GM21526 (cell line): ENCODE measurements around the gene PACSIN2.
"Not testable (repeated sequence)": the region's sequence is repeated elsewhere in the genome, so short reads cannot be mapped to it uniquely, and the experiment has no call there.

ENCODE experiments used
- ATAC-seq: cut with Tn5 transposase; IDR thresholded peaks from one replicate; pipeline ENCODE4 v1.9.1; 2021; ENCODE audit warnings: moderate library complexity; ENCODE audit not compliant: unreplicated experiment, low FRiP score

PACSIN2 gene

DNA sequence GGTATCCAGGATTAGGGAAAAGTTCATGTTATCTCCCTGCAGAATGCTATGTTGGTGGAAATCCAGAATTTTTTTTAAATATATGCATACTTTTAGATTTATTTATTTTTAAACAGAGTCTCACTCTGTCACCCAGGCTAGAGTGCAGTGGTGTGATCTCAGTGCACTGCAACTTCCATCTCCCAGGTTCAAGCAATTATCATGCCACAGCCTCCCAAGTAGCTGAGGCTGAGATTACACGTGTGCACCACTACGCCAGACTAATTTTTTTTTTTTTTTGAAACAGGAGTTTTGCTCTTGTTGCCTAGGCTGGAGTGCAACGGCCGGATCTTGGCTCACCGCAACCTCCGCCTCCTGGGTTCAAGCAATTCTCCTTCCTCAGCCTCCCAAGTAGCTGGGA lies 2.6 kb downstream of the PACSIN2 start:
- ATAC-seq, result no peak

DNA sequence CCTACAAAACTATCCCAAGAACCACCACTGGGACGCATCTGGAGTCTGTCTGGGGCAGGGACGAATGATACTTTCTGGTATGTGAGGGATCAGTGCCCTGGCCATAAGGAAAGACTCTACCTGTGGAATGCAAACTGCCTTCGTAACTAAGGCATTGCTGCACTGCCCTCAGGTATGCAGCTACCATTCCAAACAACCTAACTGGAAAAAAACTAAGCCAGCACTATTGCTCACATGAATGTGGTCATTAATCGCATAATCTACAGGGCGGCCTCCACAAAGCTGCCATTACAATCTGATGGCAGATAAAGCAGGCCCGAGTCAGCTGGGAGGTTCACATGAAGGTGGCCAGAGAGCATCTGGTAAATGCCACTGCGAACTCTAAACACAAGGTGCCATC lies 3.9 kb downstream of the PACSIN2 start:
- ATAC-seq, result no peak

DNA sequence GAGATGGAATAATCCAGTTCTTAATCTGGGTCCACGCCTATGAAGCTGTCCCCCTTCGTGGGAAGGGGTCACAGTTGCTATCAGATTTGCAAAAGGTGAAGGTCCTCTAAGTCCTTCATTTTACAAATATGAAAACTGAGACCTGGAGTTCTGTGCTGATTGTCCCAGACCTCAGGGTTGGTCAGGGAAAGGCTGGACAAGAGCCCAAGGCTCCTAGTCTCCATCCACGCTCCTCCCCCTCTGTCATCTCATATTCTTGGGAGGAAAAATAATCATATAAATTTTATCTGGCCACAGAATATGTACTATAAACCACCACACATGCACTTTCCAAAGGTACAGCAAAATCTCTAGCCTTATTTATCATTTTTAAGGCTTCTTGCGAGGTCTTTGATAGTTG lies 5.5 kb downstream of the PACSIN2 start:
- no peak for ATAC-seq

DNA sequence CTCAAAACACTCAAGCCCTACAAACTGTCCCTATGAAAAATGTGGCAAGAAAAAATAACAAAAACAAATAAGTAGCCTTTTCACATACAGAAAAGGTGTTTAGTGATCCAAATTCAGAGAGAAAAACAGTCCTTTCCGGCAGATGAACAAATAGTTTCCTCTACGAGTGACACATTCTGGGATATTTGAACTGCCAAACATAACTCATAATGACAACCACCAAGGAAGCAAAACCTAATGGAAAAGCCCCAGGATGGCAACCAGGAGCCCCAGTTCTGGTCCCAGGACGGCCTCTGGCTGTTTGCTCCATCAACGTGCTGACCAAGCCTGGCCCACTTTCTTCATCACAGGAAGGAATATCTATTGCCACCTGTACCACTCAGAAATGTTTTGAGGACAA lies 6.0 kb downstream of the PACSIN2 start:
- ATAC-seq, result no peak

DNA sequence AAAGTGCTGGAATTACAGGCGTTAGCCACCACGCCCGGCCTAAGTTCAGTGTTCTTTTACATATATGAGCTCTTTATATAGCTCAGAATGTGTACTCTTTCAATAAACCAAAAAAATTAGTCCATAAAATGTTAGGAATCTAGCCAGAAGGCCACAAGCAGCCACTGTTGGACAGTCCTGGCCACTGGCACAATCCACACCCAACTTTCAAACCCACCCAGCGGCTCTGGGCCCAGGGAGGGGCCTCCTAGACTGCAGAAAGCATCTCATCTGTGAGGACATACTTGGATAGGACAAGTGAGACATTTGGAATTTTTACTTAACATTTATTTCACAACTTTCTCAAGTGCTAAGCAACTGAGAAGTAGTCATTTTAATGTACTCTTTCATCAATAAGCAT lies 6.4 kb downstream of the PACSIN2 start:
- no peak for ATAC-seq

DNA sequence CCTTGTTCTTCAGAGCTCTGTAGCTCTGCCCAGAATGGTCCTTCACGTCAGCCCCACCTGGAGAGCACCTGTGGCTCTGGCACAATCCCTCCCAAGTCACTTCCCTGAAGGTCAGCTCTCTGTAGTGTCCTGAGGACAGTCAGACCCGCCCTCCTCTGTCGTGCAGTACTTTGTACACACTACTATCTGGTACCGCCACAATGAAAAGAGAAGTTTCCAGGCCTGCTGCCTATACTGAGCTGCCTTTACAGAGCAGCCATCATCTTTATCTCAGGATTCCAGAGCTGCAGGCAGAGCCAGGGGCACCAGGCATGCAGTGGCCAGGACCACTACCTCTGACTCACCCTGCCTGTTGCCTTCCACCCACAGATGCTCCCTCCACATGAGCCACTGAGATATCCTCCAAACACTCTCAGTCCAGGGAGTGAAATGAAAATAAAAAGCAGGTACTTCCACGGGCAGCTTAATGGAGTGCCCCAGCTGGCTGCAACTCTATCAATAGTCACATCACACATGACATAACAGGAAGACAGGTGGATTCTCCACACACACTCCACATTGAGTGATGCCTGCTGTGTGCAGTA lies 7.3 kb downstream of the PACSIN2 start:
- no peak for ATAC-seq

DNA sequence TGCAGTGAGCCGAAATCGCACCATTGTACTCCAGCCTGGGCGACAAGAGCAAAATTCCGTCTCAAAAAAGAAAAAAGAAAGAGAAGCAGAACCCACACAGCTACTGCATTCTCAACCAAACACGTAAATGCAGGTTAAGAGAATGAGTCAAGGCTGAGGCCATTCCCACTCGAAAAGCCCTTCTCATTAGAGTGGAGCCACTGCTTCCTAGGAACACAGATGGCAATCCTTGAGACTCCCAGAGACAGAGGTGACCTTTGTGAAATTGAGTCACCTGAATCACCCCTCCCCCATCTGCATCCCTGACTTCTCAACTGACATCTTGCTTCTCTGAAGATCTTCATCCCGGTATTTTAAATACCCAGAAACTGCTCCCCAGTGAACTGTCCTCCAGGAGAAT lies 8.2 kb downstream of the PACSIN2 start:
- ATAC-seq, result no peak

DNA sequence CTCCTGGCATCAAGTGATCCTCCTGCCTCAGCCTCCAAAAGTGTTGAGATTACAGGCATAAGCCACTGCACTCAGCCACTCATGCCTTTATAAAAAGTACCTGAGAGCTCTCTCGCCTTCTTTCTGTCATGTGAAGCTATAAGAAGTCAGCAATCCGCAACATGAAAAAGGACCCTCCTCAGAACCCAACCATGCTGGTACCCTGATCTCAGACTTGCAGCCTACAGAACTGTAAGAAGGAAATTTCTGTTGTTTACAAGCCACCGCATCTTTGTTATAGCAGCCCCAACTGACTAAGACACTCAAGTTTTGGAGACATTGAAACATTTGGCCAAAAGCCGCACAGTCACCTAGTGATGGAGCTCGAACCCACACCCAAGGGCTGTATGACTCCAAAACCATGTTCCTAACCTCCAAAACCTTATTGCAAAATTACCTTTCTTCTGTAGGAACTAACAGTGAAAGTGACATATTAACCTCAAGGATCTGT lies 8.9 kb downstream of the PACSIN2 start:
- ATAC-seq, result no peak

DNA sequence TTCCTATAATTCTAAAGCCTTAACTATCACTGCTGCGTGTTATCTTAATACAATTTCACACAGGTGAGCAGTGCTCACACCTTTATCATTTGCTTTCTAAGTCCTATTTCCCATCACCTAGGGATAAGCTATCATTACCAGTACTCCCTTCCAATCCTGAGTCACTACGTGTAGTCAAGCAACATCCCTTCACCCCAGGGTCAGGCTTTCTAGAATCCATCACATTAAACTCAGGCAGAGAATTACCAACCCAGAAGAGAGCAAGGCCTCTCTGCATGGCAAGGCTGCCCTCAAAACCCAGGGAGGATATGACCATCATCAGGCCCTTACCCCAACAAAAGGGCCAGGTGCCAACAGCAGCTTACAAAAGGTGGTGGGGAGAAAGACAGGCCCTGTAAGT lies 9.8 kb downstream of the PACSIN2 start:
- no peak for ATAC-seq

DNA sequence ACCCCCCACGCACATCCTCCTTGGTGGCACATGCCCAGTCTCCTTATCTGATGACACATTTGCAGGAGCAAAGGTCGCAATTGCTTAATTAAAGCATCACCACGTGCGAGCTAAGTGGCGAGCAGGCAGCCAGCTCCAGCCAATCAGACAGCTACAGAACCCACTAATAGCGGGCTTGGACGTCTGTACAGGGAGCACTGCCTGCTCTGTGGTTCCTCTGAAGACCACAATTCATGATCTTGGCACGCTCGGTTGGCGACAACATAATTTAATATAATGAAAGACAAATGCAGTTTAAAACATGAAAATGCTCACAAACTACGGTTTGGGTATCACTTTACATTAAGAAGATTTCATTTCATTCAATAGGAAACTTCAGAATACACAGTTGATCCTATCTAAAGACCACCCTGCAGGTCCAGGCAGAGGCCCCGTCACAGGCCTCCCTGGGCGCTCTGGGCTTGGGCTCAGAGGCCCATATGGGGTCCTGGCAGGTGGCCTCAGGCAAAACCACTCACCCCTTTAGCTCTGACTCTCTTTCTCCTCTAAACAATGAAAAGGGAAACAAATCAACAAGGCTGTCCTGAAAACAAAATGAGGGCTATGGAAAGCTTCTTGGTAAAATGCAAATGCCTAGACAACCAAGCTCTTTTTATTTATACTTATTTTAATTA lies 10.4 kb downstream of the PACSIN2 start:
- ATAC-seq, result no peak

DNA sequence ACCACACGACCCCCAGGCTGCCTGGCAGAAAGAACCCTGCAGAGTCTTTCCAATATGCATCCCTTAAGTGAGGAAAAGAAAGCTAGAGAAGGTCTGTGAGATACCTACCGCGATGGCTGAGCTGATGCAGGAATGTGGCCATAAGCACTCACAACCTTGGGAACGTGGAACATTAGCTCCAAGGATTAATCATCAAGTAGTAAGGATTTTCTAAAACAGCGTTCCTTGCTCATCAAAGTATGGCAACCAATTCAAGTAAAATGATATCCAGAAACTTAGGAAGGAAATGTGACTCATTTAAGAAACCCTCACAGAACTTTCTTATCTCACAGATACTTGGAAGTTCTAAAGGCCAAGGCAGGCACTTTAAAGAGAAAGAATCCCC lies 12.8 kb downstream of the PACSIN2 start:
- no peak for ATAC-seq

DNA sequence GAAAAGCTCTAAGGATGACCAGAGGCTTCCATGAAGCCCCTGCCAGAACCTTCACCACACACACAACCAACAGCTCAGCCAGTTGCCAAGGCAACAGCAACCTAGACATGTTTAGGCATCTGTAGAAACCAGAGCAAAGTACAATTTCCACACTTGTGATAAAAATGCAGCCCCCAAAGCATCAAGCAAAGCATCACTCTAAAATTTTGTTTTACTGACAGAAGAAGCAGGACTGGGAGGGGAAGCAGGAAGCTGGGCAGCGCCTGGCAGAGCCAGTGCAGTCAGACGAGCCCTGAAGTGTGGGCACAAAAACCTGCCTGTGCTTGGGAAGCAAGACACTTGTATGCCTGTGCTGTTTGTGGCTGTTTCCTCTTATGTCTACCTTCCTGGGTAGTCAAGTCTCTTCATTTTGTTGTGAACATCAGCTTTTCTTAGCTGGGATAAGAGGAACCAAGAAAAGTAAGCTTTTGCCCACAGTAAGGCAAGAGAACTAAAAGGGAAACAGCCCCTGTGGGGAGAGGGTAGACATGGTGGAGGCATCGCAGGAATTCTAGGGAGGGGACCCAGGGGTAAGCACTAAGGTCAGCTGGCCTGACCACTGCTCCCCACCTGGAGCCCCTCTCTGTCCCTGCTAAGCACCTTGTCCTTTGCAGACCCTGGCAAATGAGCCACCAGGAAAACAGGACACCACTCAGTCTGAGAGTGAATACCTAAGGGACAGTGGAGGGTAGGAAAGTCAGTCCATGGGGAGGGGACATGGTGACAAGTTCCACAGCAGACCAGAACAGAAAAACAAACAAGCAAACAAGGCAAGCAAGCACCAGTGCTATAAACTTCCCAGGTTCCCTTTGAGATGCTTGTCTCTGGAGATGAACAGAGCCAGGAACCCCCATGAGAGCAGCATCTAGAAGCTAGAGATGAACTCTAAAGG lies 13.4 kb downstream of the PACSIN2 start:
- ATAC-seq, result no peak

DNA sequence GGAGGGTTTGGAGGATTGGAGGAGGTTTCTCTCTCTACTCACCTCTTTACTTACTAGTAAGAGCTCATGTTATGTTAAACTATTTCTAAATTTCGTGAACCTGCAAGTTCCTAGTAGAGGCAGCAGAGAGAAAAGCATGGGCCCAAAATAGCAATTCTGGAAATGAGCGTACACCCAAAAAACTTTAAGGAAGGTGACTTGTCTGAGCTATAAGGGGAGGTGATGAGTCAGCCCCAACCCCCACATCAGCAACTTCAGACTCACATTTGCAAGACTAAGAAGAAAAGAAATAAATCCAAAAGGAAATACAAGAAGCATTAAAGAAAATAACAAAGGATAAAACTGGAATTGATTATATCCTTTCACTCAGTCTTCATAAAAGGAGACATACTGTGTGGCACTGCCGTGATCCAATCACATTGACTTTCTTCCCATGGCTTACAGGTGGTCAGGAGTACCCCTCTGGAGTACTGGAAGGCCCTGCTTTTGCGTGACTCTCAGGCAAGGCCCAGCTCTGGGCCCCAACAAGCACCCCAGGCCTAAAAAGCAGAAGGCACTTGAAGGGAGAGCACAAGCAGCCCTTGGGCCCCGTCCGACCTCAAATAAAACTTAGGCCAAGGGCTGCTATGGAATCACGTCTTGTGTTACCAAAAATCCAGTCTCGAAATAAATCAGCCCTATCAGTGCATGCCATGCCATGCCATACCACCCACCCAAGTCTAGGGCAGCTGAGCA lies 14.3 kb downstream of the PACSIN2 start:
- ATAC-seq, result no peak

DNA sequence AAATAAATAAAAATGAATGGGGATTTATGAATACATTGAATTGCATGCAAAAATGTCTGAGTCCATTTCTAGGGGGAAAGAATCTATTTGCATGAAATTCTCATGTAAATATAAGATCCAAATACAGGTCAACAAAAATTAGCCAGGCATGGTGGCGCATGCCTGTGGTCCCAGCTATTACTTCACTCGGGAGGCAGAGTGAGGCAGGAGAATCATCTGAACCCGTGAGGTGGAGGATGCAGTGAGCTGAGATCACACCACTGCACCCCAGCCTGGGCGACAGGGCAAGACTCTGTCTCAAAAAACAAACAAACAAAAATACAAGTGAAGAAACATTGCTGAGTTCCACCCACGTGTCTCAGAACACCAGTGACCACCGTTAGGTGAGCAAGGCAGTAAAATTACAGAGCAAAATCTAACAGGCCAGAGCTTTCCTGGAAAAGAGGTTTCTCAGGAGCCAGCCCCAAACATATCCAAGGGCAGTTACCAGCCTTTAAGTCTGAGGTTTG lies 17.3 kb downstream of the PACSIN2 start:
- ATAC-seq, result no peak

DNA sequence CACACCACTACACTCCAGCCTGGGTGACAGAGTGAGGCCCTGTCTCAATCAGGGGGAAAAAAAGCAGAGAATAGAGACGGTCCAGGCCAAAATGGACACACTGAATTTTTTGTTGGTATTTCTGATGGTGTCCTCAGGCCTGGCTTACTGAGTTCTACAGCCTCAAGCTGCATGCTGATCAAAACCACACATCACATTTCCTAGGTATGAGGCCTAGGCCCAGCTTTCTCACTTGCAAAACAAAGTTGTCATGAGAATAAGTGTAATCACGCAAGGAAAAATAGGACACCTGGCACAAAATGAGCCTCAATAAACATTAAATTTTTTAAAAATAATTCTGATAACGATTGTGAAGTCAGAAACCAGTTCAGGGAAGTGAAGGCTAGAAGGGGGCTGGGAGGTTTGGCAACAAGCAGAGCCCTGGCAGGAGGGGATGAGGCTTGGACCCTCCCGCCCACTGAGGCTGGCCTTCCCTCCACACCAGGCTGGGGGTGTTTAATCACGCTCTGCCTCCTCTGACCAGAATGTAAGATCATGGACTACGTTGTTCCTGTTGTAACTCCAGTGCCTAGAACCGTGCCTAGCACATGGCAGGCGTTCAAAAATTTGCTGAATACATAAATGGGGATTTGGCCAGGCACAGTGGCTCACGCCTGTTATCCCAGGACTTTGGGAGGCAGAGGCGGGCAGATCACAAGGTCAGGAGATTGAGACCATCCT lies 18.1 kb downstream of the PACSIN2 start:
- ATAC-seq, result no peak

DNA sequence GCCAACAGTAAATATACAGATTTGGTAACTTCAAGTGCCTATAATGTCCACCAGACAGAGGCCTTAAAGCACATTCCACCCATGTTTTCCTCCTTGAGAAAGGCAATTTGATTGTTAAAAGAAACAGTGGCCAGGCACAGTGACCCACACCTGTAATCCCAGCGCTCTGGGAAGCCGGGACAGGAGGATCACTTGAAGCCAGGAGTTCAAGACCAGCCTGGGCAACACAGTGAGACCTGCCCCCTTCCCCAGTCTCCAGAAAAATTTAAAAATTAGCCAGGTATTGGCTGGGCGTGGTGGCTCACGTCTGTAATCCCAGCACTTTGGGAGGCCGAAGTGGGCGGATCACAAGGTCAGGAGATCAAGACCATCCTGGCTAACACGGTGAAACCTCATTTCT lies 19.3 kb downstream of the PACSIN2 start:
- not testable (repeated sequence) for ATAC-seq

DNA sequence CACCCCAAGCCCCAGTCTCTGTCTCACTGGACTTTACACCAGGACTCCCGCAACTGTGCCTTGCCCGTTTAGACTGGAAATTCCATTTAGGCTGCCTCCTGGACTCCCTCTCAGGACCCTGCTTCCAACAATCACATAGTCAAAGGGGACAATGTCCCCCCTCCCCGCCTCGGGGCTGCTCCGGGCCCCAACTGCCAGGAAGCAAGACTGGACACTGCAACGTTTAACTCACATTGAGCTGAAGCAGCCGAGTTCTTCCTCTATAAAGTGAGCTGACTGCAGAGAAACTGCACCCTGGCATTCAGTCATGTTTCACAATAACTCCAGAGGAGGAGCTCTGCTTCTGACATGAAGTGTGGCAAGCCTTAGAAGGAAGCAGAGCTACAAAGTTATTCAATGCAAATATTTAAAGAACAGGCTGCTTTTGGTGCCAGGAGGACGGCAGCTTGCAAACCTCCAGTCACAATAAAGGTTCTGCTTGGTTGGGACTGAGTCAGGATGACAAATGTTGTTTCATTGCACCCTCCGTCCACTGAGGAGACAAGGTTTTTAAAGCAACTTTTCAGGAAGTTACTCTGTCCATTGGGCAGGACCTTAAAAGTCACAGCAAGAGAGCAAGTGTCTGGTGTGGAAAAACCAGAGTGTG lies 19.9 kb downstream of the PACSIN2 start:
- ATAC-seq, result no peak

DNA sequence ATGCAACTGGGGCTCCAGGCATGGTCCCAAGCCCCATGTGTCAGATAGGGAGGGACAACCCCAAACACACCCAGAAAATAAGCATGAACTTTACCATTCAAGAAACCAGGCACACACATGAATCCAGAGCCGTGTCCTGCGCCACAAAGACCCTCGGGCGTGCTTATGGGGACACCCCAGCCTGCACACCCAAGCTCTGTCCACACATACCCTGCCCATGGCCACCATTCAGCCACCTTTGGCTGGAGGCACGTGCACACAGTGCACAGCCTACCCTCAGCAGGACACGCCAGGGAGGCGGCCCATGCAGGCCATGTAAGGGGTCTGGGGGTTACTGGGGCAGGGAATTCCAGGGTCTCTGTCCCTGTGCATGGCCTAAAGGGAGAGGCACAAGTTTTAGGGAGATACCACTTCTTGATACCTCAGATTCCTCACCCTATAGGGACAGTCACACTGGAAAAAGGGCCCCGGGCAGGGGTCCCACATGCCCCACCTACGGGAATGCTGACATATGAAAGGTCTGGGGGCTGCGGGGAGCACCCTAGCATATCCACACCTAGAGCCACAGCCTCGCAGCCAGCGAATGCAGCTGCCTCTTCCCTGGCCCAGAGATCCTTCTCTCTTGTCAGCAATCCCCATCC lies 20.6 kb downstream of the PACSIN2 start:
- ATAC-seq, result no peak

DNA sequence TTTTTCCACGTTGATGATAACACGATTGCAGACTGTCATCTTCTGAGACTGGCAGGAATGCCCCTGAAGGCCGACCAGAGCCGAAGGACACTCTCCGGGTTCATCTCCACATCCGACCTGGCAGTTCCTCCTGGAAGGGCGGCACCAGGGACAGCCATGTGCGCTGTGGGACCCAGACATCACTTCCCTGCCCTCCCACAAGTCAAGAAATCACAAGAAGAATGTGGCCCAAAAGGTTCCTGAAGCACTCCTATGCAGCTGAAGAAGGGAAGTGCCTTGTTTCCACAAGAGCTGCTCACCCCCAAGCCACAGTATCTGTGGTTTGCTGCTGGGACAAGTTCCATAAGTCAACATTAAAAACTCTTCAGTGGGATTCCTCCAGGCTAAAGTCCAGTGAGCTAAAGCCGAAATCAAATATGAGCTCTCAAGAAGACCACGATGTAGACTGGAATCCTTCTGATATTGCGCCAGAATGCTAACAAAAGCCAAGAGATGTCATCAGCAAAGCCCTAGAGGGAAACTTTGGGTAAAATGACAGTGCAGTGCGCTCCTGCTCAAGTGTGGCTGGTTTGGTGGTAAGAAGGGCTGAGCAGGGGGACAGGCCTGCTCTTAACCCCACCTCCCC lies 21.2 kb downstream of the PACSIN2 start:
- no peak for ATAC-seq
